ENCODE measurements around the gene PRSS33. TPM values are rescaled to one million over a fixed set of nuclear protein-coding genes. Genes with fewer than 3 reads are reported as not detected.

Gene PRSS33
- total and polyA plus RNA-seq, 9 of the 15 experiments (the other 6 are each of a cell fraction or from before 2014, with no cell fraction given), result not detected

DNA sequence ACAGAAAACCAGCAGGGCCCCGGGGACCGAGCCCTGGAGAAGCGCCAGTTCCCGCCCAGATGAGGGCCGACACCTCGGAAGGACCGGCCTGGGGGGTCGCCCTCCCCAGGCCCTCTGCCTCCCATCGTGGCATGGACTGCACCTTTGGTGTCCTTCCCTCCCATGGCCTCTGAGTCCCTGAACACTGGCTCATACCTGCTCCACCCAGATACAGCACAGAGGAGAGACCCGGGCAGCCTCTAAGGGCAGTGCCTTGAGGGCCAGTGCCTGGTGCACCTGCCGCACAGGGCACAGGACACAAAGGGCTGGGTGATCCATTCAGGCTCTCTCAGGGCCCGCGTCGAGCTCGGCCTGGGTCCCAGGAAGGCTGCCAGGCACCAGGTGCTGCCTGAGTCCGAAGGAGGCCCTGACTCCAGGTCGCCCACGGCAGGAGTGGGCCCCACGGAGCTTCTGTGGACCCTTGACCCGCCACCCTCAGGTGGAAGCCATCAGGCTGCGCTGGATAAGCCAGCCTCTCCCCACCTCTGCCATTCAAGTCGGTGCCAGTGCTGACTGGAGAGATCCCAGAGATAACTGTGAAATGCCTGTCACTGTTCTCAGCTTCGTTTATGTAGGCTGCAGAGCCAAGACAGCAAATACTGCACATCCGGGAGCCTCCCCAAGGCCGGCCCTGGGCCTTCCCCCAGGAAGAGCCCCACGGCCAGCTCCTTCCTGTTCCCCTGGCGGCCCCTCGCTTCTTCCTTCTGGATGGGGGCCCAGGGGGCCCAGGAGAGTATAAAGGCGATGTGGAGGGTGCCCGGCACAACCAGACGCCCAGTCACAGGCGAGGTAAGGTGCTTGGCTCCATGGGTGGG, 42.4 kb upstream of the PRSS33 start, which contains the start of gene ZG16B:
TSS of gene ZG16B (plus strand) at position 803 of the 854 bp plus-strand sequence. CDS start 139 bp downstream, outside the sequence.
- no peaks in the 10 kb centered on the region for H3K79me2 ChIP-seq (ENCODE audit: control insufficient read depth, insufficient read depth, low read length)
- 10% methylated on average over 30 of the region's 32 CpGs for WGBS (ENCODE audit: insufficient coverage, low coverage, missing lambda C conversion rate)
- H3K4me1 ChIP-seq (replicated peaks in 1 of 2; ENCODE audit: control insufficient read depth in 2 of 2, insufficient read depth in 2 of 2, low read length in 2 of 2), result peaks cover 0 to 30% of the 10 kb centered on the region in 2 experiments; a peak in 2 of 5 replicates
- H2AFZ ChIP-seq (ENCODE audit: low read depth, low read length), result no peak within 1 kb of the TSS
- no peaks in the 10 kb centered on the region for H3K36me3 ChIP-seq (ENCODE audit: control insufficient read depth, insufficient read depth, low read length)
- CTCF ChIA-PET (ENCODE audit: low intra/inter-chr PET ratio), result interaction anchor here (0.6 kb wide), 1 partner anchor 1367 kb away, joined by 3 read pairs; no protein-coding TSS in a partner anchor
- no peak for FAIRE-seq
- no TSS peak for BruUV-seq (replicated peaks)
- in situ Hi-C loops (cut with MboI) (no loop called here), intact Hi-C loops (cut with micrococcal nuclease) (no loop called here)
- no peak within 1 kb of the TSS for H3K27ac ChIP-seq (ENCODE audit: extremely low read depth, low read depth, low read length)
- no peak within 1 kb of the TSS for H3K4me3 ChIP-seq
- peaks cover 10% of the 10 kb centered on the region for H4K20me1 ChIP-seq (replicated peaks; ENCODE audit: control insufficient read depth, insufficient read depth, low read length)
- DNase-seq (ENCODE audit: extremely low read depth in 1 of 4, low spot score in 3 of 4), result no peak
- POLR2A ChIA-PET, result interaction anchor here (0.6 to 0.9 kb wide), 2 partner anchors 9 to 561 kb away, joined by 3 read pairs; no protein-coding TSS in a partner anchor
- no peak within 1 kb of the TSS for H3K4me2 ChIP-seq (ENCODE audit: insufficient read depth, low read length)
- H3K9me1 ChIP-seq (ENCODE audit: control insufficient read depth, insufficient read depth, low read length), result no peaks in the 10 kb centered on the region
- no peaks in the 10 kb centered on the region for H3K9me3 ChIP-seq (replicated peaks; ENCODE audit: control insufficient read depth, insufficient read depth, low read depth, low read length)
- H3K27me3 ChIP-seq (ENCODE audit: control insufficient read depth in 2 of 2, insufficient read depth in 2 of 2, low read length in 2 of 2), result peaks cover 41 to 77% of the 10 kb centered on the region in 2 experiments
- H3K9ac ChIP-seq (ENCODE audit: insufficient read depth in 1 of 2, low read depth in 2 of 2, low read length in 2 of 2), result peak within 1 kb of the TSS in 1 of 2 experiments; percentile 61; a peak in 2 of 4 replicates
- ATAC-seq, result 0 out of 3 replicates have a peak, but pooled peaks have one; percentile 12
- no peak for TF ChIP-seq PURB (CRISPR knock-in tag; IDR thresholded peaks at IDR 0.05; ENCODE audit: low read depth)
- TF ChIP-seq, protein P1, sequence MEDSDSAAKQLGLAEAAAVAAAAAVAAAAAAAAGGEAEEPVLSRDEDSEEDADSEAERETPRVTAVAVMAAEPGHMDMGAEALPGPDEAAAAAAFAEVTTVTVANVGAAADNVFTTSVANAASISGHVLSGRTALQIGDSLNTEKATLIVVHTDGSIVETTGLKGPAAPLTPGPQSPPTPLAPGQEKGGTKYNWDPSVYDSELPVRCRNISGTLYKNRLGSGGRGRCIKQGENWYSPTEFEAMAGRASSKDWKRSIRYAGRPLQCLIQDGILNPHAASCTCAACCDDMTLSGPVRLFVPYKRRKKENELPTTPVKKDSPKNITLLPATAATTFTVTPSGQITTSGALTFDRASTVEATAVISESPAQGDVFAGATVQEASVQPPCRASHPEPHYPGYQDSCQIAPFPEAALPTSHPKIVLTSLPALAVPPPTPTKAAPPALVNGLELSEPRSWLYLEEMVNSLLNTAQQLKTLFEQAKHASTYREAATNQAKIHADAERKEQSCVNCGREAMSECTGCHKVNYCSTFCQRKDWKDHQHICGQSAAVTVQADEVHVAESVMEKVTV (CRISPR knock-in tag; IDR thresholded peaks at IDR 0.05), result no peak
- TF ChIP-seq, protein P2, sequence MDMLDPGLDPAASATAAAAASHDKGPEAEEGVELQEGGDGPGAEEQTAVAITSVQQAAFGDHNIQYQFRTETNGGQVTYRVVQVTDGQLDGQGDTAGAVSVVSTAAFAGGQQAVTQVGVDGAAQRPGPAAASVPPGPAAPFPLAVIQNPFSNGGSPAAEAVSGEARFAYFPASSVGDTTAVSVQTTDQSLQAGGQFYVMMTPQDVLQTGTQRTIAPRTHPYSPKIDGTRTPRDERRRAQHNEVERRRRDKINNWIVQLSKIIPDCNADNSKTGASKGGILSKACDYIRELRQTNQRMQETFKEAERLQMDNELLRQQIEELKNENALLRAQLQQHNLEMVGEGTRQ (CRISPR knock-in tag; IDR thresholded peaks at IDR 0.05), result no peak
- TF ChIP-seq, protein P3, sequence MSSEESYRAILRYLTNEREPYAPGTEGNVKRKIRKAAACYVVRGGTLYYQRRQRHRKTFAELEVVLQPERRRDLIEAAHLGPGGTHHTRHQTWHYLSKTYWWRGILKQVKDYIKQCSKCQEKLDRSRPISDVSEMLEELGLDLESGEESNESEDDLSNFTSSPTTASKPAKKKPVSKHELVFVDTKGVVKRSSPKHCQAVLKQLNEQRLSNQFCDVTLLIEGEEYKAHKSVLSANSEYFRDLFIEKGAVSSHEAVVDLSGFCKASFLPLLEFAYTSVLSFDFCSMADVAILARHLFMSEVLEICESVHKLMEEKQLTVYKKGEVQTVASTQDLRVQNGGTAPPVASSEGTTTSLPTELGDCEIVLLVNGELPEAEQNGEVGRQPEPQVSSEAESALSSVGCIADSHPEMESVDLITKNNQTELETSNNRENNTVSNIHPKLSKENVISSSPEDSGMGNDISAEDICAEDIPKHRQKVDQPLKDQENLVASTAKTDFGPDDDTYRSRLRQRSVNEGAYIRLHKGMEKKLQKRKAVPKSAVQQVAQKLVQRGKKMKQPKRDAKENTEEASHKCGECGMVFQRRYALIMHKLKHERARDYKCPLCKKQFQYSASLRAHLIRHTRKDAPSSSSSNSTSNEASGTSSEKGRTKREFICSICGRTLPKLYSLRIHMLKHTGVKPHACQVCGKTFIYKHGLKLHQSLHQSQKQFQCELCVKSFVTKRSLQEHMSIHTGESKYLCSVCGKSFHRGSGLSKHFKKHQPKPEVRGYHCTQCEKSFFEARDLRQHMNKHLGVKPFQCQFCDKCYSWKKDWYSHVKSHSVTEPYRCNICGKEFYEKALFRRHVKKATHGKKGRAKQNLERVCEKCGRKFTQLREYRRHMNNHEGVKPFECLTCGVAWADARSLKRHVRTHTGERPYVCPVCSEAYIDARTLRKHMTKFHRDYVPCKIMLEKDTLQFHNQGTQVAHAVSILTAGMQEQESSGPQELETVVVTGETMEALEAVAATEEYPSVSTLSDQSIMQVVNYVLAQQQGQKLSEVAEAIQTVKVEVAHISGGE (CRISPR knock-in tag; IDR thresholded peaks at IDR 0.05), result 0 out of 6 replicates have a peak, but pooled peaks of 1 of the 3 experiments have one; percentile 26
- peak; percentile 49 for TF ChIP-seq GABPA (tag; conservative IDR thresholded peaks at IDR 0.05; ENCODE audit: low read depth)
- TF ChIP-seq, protein P4, sequence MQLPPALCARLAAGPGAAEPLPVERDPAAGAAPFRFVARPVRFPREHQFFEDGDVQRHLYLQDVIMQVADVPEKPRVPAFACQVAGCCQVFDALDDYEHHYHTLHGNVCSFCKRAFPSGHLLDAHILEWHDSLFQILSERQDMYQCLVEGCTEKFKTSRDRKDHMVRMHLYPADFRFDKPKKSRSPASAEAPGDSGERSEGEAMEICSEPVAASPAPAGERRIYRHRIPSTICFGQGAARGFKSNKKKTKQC (CRISPR knock-in tag; IDR thresholded peaks at IDR 0.05), result no peak
- no peak for TF ChIP-seq TEAD1 (CRISPR knock-in tag; IDR thresholded peaks at IDR 0.05)
- TF ChIP-seq ZNF175 (CRISPR knock-in tag; IDR thresholded peaks at IDR 0.05; ENCODE audit: low read depth), result no peak
- no peak for TF ChIP-seq HDAC2 (IDR thresholded peaks at IDR 0.05)
- no peak for TF ChIP-seq SRSF1 (IDR thresholded peaks at IDR 0.05; ENCODE audit: low read depth, low read length)
- TF ChIP-seq ZNF561 (CRISPR knock-in tag; conservative IDR thresholded peaks at IDR 0.05), result no peak
- TF ChIP-seq XRCC4 (IDR thresholded peaks at IDR 0.05; ENCODE audit: extremely low read depth, insufficient read depth, insufficient read length), result no peak
- no peak for TF ChIP-seq HMG20B (CRISPR knock-in tag; IDR thresholded peaks at IDR 0.05)
- TF ChIP-seq ZBTB17 (CRISPR knock-in tag; IDR thresholded peaks at IDR 0.05), result no peak

Measured in K562 (cell line).